Skin of body (tissue), 2 donors: ENCODE measurements around the gene NEURL3. TPM values are rescaled to one million over a fixed set of nuclear protein-coding genes. Genes with fewer than 3 reads are reported as not detected.

Source experiments
- DNase-seq: peaks from one replicate; lab custom pipeline; 2025; lab: John Stamatoyannopoulos, UW
- total RNA-seq: library from RNA; depleted of rRNA; stranded (reverse); fragments of >200 nt; gene quantifications from one replicate; pipeline ENCODE4 v1.2.3, GENCODE V29; 2014

Gene NEURL3
- total RNA-seq, 1 donor from 2014 or later = 0.10 TPM

- peak; percentile 34 for DNase-seq
Observed at GRCh38 chr2:96528006-96528699, 23.0 kb upstream of the NEURL3 start.

DNA sequence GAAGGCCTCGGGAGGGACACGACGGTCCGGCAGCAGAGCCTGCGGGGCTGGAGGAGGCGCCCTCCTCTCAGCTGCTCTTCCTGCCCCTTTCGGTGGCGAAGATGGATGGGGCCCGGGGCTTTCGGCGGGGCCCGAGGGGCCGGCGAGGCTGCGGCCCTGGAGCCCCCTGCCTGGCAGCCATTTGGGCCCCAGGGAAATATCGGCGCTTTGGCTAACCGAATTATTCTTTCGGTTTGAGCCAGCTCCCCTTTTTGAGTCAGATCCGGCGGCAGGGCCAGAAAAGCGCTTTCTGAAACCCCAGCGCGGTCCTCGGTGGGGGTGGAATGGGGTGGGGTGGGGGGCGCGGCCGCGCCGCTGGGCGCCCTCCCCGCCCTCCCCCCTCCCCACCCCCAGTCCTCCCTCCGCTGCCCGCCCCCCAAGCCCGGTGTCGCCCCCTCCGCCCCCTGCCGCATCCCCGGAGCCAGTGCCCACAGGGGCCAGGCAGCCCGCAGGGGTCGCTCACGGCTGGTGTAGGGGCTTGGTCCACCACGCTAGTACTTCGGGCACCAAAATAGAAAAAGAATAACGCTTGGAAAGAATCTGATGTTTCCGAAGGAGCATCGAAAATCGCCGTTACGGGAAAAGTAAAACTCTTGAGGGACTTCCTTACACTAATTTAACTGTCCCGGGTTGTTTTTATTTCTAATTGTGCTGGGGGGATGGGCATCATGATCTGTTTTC lies 22.3 kb upstream of the NEURL3 start:
- DNase-seq = peak; percentile 20

GRCh38 chr2:96526615-96527285 lies 21.6 kb upstream of the NEURL3 start:
- DNase-seq = no peak

GRCh38 chr2:96526101-96526591 lies 21.0 kb upstream of the NEURL3 start:
- DNase-seq = no peak

GRCh38 chr2:96525211-96525507 lies 20.0 kb upstream of the NEURL3 start:
- DNase-seq = no peak

DNA sequence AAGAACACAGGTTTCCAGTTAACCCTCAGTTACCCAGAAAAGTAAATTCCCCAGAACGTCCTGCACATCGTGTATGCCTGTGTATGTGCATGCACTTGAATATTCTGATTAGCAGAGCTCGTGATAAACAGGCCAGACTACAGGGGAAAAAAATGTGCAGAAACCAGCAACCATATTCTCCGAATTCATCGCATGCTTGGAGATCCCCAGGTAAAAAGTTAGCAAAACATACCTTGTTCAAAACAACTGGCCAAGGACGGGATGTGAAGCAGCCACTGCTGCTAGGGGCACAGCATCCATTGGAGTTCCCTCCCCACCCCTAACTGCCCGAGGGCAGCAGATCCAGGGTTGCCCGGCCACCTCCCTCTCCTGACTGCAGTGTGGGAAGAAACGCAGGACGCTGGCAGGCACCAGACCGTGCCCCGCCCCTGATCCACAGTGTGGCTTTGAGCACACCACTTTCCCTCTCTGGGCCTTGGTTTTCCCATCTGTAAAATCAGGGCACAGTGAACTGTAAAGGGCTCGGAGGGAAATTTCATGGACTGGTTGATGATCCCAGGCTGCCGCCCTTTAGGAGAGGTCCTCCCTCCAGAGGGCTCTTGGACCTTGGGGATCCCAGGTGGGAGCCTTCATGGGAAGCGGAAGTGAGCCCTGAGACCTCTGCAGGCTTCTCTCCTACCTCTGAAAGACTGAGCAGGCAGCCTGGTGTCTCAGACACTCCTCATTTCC lies 19.5 kb upstream of the NEURL3 start:
- DNase-seq = no peak

GRCh38 chr2:96523659-96524481 lies 18.7 kb upstream of the NEURL3 start:
- DNase-seq = peak; percentile 67

GRCh38 chr2:96522304-96523203 lies 17.4 kb upstream of the NEURL3 start:
- DNase-seq = no peak

- no peak for DNase-seq
Observed at GRCh38 chr2:96521219-96521618, 16.1 kb upstream of the NEURL3 start.

DNA sequence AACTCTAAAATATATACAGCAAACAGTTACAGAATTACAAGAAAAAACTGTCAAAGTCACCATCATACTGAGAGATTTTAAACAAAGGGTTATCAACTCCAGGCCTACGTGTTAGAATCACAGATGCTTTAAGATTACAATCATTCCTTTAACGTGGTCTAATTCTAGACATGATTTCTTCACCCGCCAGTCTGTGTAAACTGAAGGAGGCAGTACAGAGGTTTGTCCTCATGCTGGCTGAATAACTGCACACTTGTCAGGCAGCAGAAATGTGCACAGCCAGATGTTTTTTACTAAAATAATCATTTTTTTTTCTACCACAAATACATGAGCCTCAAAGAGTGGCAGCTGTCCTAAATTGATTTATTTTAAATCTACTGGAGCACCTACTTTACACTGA lies 15.5 kb upstream of the NEURL3 start:
- DNase-seq = peak; percentile 19

DNA sequence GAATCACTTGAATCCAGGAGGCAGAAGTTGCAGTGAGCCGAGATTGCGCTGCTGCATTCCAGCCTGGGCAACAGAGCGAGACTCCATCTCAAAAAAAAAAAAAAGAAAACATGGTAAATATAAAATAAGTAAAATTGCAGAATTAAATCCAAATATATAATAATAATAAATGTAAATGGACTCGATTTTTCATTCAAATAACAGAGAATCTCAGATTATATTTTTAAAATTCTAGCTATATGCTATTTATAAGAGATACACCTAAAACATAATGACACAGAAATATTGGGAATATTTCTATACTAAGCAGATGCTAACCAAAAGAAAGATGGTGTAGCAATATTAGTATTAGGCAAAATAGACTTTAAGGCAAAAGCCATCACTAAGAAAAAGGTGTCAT lies 15.1 kb upstream of the NEURL3 start:
- DNase-seq = no peak

- no peak for DNase-seq
Observed at GRCh38 chr2:96517079-96517478, 11.9 kb upstream of the NEURL3 start.

DNA sequence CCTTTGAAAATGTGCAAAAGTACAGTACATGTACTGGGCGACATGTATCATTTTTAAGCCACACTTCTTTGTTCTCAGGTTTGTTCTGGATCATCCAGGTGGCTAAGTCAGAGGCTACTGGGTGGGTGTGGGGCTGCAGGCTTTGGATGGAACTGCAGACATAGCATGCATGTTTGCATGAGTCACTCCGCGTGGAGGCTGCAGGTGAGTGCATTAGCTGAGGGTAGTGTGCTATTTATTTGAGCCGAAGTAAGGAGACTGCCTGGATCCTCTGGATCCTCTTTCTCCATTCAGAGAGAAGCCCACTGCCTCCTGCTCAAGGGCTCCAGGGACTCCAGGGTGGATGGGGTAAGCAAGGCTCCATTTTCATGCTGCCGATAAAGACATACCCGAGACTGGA lies 9.4 kb upstream of the NEURL3 start:
- no peak for DNase-seq

DNA sequence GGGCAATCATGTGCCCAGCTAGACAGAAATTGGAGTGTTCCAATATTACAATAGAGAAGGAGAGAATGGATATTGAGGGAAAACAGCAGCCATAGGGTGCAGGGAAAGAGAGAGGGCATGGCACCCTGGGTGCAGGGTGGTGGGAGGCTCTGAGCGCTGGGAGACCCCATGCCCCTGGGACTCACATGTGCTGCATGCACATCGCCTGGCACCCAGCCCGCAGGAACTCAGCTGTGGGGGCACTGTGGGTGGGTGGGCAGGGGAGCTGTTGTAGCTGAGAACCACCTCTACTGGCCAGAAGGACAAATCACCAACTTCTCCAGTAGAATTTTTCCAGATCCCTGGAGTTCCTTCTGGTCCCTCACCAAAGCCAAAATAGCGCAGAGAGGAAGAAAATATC lies 7.2 kb upstream of the NEURL3 start:
- no peak for DNase-seq

GRCh38 chr2:96511851-96512250 lies 6.7 kb upstream of the NEURL3 start:
- no peak for DNase-seq

DNA sequence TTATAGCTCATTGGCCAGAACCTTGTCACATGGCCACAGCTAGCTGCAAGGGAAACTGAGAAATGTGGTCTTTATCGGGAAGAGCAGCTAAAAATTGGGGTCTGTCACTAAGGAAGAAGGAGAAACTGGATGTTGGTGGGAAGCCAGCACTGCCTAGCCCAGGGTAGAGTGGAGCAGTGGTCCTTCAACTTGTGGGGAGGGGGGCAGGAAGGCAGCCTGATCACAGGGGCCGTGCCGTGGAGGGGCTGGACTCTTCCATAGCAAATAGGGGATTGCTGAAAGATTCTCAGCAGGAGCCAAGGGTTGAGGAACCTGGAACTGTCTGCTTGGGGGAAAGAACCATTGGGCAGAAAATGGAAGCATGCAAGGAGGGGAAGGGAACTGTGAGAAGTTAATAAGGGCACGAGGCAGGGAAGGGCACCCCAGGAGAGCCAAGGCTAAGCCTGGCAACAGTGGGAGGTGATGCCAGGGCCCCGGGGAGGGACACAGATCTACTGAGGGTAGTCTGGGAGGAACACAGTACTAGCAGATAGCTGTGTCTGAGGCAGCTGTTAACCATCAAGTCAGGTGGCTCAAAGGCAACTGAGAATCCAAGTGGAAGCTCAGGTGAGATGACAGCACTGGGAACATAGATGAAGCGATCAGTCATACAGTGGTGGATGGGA lies 5.9 kb upstream of the NEURL3 start:
- DNase-seq = no peak

DNA sequence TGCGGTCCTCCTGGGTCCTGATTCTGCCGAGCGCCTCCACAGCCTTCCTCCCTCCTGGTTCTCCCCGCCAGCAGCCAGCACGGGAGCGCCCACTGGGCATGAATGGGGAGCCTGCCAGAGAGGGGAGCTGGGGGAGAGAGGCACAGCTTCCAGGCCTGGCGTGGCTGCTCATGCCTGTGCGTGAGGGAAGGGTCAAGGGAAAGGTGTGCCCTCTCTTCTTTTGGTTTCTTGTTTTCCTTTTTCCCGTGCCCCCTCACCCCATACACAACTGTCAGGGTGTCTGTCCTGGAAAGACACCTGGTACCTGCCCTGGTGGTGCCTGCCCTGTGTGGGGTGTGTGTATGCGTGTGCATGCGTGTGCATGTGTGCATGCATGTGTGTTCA lies 4.7 kb upstream of the NEURL3 start:
- DNase-seq = no peak

- peak; percentile 63 for DNase-seq
Observed at GRCh38 chr2:96509114-96509846, 4.1 kb upstream of the NEURL3 start.
